Neural cell (in vitro differentiated cells): ENCODE results near the gene FA2H. TPM values are rescaled to one million over a fixed set of nuclear protein-coding genes. Genes with fewer than 3 reads are reported as not detected.

Experiments
- H2AFZ ChIP-seq: fragments of 200-600, 300-800 bp; sonication (generic), shearing (Covaris generic); 2 replicates; pipeline ENCODE4 v1.6.0; 2014; ENCODE audit warnings: low read depth, mild to moderate bottlenecking, antibody characterized with exemption, low read length, moderate library complexity
- H3F3A ChIP-seq: fragments of 200-600 bp; shearing (Covaris generic); 2 replicates; pipeline ENCODE4 v1.6.1; 2016; ENCODE audit warnings: mild to moderate bottlenecking, moderate library complexity, mixed read lengths, antibody characterized with exemption, low read length; ENCODE audit not compliant: insufficient read depth, poor library complexity, severe bottlenecking
- H3K27ac ChIP-seq: fragments of 200-600, 300-800 bp; sonication (generic), shearing (Covaris generic); 2 replicates; pipeline ENCODE4 v1.5.1; 2014; ENCODE audit warnings: mild to moderate bottlenecking, low read length, moderate library complexity
- H3K27me3 ChIP-seq: fragments of 300-800, 200-600 bp; sonication (generic), shearing (Covaris generic); 2 replicates; pipeline ENCODE4 v1.6.0; 2014; ENCODE audit warnings: mild to moderate bottlenecking, low read depth, low read length, moderate library complexity; ENCODE audit not compliant: insufficient read depth
- H3K36me3 ChIP-seq: fragments of 300-800, 200-600 bp; sonication (generic), shearing (Covaris generic); 2 replicates; pipeline ENCODE4 v1.5.1; 2014; ENCODE audit warnings: mild to moderate bottlenecking, antibody characterized with exemption, low read length, moderate library complexity; ENCODE audit not compliant: insufficient read depth
- H3K4me2 ChIP-seq: fragments of 300-800, 200-600 bp; sonication (generic), shearing (Covaris generic); 2 replicates; pipeline ENCODE4 v1.6.0; 2014; ENCODE audit warnings: mild to moderate bottlenecking, low read length
- H3K4me3 ChIP-seq: fragments of 300-800, 200-600 bp; sonication (generic), shearing (Covaris generic); 2 replicates; pipeline ENCODE4 v1.5.1; 2014; ENCODE audit warnings: mild to moderate bottlenecking, low read length, moderate library complexity
- H3K79me2 ChIP-seq: fragments of 200-600 bp; shearing (Covaris generic); replicated peaks from 2 replicates; pipeline ENCODE4 v1.6.0; 2014; ENCODE audit warnings: mild to moderate bottlenecking, low read length, moderate library complexity; ENCODE audit not compliant: insufficient read depth
- H3K9ac ChIP-seq: fragments of 300-800, 200-600 bp; sonication (generic), shearing (Covaris generic); 2 replicates; pipeline ENCODE4 v1.6.1; 2016; ENCODE audit warnings: mild to moderate bottlenecking, low read length, mixed read lengths
- H3K9me2 ChIP-seq: fragments of 200-600 bp; shearing (Covaris generic); 2 replicates; pipeline ENCODE4 v1.6.1; 2016; ENCODE audit warnings: mild to moderate bottlenecking, low read length, mixed read lengths; ENCODE audit not compliant: insufficient read depth
- H3K9me3 ChIP-seq: fragments of 200-600, 300-800 bp; sonication (generic), shearing (Covaris generic); 2 replicates; pipeline ENCODE4 v1.6.1; 2016; ENCODE audit warnings: mild to moderate bottlenecking, mixed run types, low read length, moderate library complexity, mixed read lengths
- H4K20me1 ChIP-seq: fragments of 200-600 bp; shearing (Covaris generic); 2 replicates; pipeline ENCODE4 v1.6.1; 2016; ENCODE audit warnings: mild to moderate bottlenecking, mixed run types; ENCODE audit not compliant: insufficient read depth
- CTCF ChIP-seq: fragments of 450-650 bp; IDR thresholded peaks from 2 replicates; pipeline ENCODE4 v1.5.1; 2014; ENCODE audit warnings: antibody characterized with exemption, mild to moderate bottlenecking, moderate library complexity; ENCODE audit not compliant: poor library complexity, severe bottlenecking
- EP300 ChIP-seq: fragments of 450-650 bp; conservative IDR thresholded peaks from 2 replicates; pipeline ENCODE4 v1.6.1; 2014; ENCODE audit warnings: antibody characterized with exemption, mild to moderate bottlenecking, moderate library complexity; ENCODE audit not compliant: poor library complexity, severe bottlenecking
- MXI1 ChIP-seq: fragments of 450-650 bp; conservative IDR thresholded peaks from 2 replicates; pipeline ENCODE4 v1.6.1; 2014; ENCODE audit warnings: antibody characterized with exemption, mild to moderate bottlenecking; ENCODE audit not compliant: poor library complexity, severe bottlenecking
- POLR2AphosphoS5 ChIP-seq: IDR thresholded peaks from 2 replicates; pipeline ENCODE4 v1.6.1; 2012
- REST ChIP-seq: IDR thresholded peaks from 2 replicates; pipeline ENCODE4 v1.6.1; 2012; ENCODE audit warnings: borderline replicate concordance
- SMC3 ChIP-seq: fragments of 450-650 bp; conservative IDR thresholded peaks from 2 replicates; pipeline ENCODE4 v1.6.1; 2014; ENCODE audit warnings: antibody characterized with exemption, mild to moderate bottlenecking, moderate library complexity; ENCODE audit not compliant: poor library complexity
- TAF1 ChIP-seq: IDR thresholded peaks from 2 replicates; pipeline ENCODE4 v1.6.1; 2012; ENCODE audit warnings: low read depth
- polyA plus RNA-seq: library from polyadenylated mRNA; depleted of rRNA; stranded (reverse); fragments of >200 nt; gene quantifications from 2 replicates; pipeline ENCODE4 v1.2.3, GENCODE V29; 2014

FA2H gene
- polyA plus RNA-seq, 1 donor from 2014 or later, result not detected

GRCh38 chr16:74797414-74797813 lies 22.8 kb upstream of the FA2H start:
- no peaks in the 10 kb centered on the region for H3K79me2 ChIP-seq
- no peaks in the 10 kb centered on the region for H3K36me3 ChIP-seq
- no peak overlapping the region for H3K27ac ChIP-seq
- H2AFZ ChIP-seq, result no peak overlapping the region
- H3K9me2 ChIP-seq, result no peaks in the 10 kb centered on the region
- H3K9ac ChIP-seq, result no peak overlapping the region
- peaks cover 4% of the 10 kb centered on the region for H3K9me3 ChIP-seq
- TF ChIP-seq REST (no peak), MXI1 (no peak), SMC3 (no peak)
- no peaks in the 10 kb centered on the region for H3F3A ChIP-seq
- no peaks in the 10 kb centered on the region for H3K27me3 ChIP-seq
- no peak overlapping the region for H3K4me3 ChIP-seq
- H3K4me2 ChIP-seq, result no peak overlapping the region
- H4K20me1 ChIP-seq, result no peaks in the 10 kb centered on the region

GRCh38 chr16:74795104-74795503 lies 20.5 kb upstream of the FA2H start:
- no peak overlapping the region for H3K4me3 ChIP-seq
- H3K27ac ChIP-seq, result no peak overlapping the region
- TF ChIP-seq REST (no peak), SMC3 (no peak), POLR2AphosphoS5 (no peak), TAF1 (no peak), CTCF (no peak), EP300 (no peak)
- H3K79me2 ChIP-seq, result no peaks in the 10 kb centered on the region
- H3F3A ChIP-seq, result no peaks in the 10 kb centered on the region
- no peaks in the 10 kb centered on the region for H3K36me3 ChIP-seq
- H2AFZ ChIP-seq, result no peak overlapping the region
- H3K4me2 ChIP-seq, result no peak overlapping the region
- no peaks in the 10 kb centered on the region for H3K9me2 ChIP-seq
- no peaks in the 10 kb centered on the region for H4K20me1 ChIP-seq
- H3K9ac ChIP-seq, result no peak overlapping the region
- peaks cover 4% of the 10 kb centered on the region for H3K9me3 ChIP-seq
- no peaks in the 10 kb centered on the region for H3K27me3 ChIP-seq
